PFSK-1 (cell line): Measurements from ENCODE around the gene FAM210A.

Experiments
- POLR2AphosphoS5 ChIP-seq: IDR thresholded peaks from 2 replicates; pipeline ENCODE4 v1.6.1; 2012; ENCODE audit warnings: low read depth, mild to moderate bottlenecking, control low read depth, low read length, moderate library complexity
- SIN3A ChIP-seq: IDR thresholded peaks from 2 replicates; pipeline ENCODE4 v1.6.1; 2012; ENCODE audit warnings: mild to moderate bottlenecking, low read length, moderate library complexity, borderline replicate concordance; ENCODE audit not compliant: insufficient read depth
- TAF1 ChIP-seq: IDR thresholded peaks from 2 replicates; pipeline ENCODE4 v1.6.1; 2012; ENCODE audit warnings: low read length, control low read depth, borderline replicate concordance; ENCODE audit not compliant: insufficient read depth
- TF ChIP-seq, protein P1 (sequence below), 2 experiments: IDR thresholded peaks; 2 replicates each; pipeline versions ENCODE4 v1.6.1 to v1.8.0; 2011 to 2012; ENCODE audit warnings: low read depth in 2 of 2, low read length in 2 of 2, control low read depth in 1 of 2, inconsistent platforms in 1 of 2, mild to moderate bottlenecking in 1 of 2, moderate library complexity in 1 of 2; ENCODE audit not compliant: insufficient read depth in 1 of 2

DNA sequence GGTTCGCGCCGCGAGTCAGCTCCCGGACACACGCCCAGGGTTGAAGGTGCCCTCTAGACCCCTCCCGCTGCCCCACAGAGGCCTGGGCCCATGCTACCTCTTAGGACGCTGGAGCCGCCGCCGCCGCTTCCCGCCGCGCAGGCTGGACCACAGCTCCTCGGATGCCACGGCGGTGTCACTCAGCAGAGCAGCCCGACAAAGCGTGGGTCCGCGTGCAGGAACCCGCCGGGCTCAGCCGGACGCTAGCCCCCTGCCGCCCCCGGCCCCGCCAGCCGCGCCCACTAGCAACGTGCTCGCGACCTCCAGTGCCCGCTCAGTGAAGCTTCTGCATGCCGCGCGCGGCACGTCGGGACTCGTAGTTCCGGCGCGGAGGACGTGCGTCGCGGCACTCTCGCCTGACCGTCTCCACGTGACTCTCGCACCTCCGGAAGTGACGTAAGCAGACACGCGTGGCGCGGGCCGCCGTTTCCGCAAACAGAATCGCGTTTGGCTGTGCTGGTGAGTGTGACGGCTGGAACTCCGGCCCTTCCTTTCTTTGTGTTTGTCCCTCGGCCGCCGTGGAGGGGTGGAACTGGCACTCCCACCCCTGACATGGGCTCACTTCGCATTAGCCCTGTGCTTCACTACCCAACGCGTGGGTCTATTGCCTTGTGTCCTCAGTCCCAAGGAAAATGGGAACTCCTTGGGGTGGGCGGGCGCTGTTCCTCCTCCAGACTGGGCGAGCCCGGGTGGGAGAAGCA, at the start of gene FAM210A, which contains the start of gene RNMT:
- TF ChIP-seq POLR2AphosphoS5, result peak; percentile 73
- TF ChIP-seq, protein P1, sequence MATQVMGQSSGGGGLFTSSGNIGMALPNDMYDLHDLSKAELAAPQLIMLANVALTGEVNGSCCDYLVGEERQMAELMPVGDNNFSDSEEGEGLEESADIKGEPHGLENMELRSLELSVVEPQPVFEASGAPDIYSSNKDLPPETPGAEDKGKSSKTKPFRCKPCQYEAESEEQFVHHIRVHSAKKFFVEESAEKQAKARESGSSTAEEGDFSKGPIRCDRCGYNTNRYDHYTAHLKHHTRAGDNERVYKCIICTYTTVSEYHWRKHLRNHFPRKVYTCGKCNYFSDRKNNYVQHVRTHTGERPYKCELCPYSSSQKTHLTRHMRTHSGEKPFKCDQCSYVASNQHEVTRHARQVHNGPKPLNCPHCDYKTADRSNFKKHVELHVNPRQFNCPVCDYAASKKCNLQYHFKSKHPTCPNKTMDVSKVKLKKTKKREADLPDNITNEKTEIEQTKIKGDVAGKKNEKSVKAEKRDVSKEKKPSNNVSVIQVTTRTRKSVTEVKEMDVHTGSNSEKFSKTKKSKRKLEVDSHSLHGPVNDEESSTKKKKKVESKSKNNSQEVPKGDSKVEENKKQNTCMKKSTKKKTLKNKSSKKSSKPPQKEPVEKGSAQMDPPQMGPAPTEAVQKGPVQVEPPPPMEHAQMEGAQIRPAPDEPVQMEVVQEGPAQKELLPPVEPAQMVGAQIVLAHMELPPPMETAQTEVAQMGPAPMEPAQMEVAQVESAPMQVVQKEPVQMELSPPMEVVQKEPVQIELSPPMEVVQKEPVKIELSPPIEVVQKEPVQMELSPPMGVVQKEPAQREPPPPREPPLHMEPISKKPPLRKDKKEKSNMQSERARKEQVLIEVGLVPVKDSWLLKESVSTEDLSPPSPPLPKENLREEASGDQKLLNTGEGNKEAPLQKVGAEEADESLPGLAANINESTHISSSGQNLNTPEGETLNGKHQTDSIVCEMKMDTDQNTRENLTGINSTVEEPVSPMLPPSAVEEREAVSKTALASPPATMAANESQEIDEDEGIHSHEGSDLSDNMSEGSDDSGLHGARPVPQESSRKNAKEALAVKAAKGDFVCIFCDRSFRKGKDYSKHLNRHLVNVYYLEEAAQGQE (IDR thresholded peaks at IDR 0.05; ENCODE audit: insufficient read depth in 1 of 2, low read depth in 2 of 2, low read length in 2 of 2), result no peak
- peak; percentile 65; the same call in 1 of the 2 replicates for TF ChIP-seq SIN3A
- TF ChIP-seq TAF1, result 0 out of 2 replicates have a peak, but pooled peaks have one; percentile 74
